IPS-20b (cell line): ENCODE results near the gene ROGDI.
"Not testable (repeated sequence)": the region's sequence is repeated elsewhere in the genome, so short reads cannot be mapped to it uniquely, and the experiment has no call there.

Experiments used
- H3K27ac ChIP-seq: one replicate; pipeline ENCODE4 v1.5.1; 2013; ENCODE audit warnings: low read length
- H3K27me3 ChIP-seq: 2 replicates; pipeline ENCODE4 v1.6.1; 2013; ENCODE audit warnings: mild to moderate bottlenecking, low read length, inconsistent platforms; ENCODE audit not compliant: insufficient read depth
- H3K36me3 ChIP-seq: 2 replicates; pipeline ENCODE4 v1.6.1; 2013; ENCODE audit warnings: low read depth, mild to moderate bottlenecking, inconsistent platforms, low read length, moderate library complexity; ENCODE audit not compliant: insufficient read depth
- H3K4me1 ChIP-seq: 2 replicates; pipeline ENCODE4 v1.6.1; 2013; ENCODE audit warnings: mild to moderate bottlenecking, control low read depth, inconsistent platforms, low read length, moderate library complexity; ENCODE audit not compliant: insufficient read depth
- H3K4me3 ChIP-seq: 2 replicates; pipeline ENCODE4 v1.5.1; 2013; ENCODE audit warnings: mild to moderate bottlenecking, low read length, inconsistent platforms
- H3K9ac ChIP-seq: 2 replicates; pipeline ENCODE4 v1.6.1; 2013; ENCODE audit warnings: low read depth, mild to moderate bottlenecking, inconsistent platforms, low read length, moderate library complexity
- H3K9me3 ChIP-seq: 2 replicates; pipeline ENCODE4 v1.6.1; 2013; ENCODE audit warnings: mild to moderate bottlenecking, low read depth, low read length, inconsistent platforms; ENCODE audit not compliant: insufficient read depth

Gene ROGDI

GRCh38 chr16:4787627-4788482 lies 14.6 kb downstream of the ROGDI start, which contains the start of gene SEPTIN12:
Gene SEPTIN12, minus strand, starts transcription at chr16:4788345. Its CDS starts 700 bp downstream, at chr16:4787645.
- H3K27ac ChIP-seq, result no peak within 1 kb of the TSS
- H3K36me3 ChIP-seq, result no peaks in the 10 kb centered on the region
- peaks cover 8% of the 10 kb centered on the region for H3K4me1 ChIP-seq

GRCh38 chr16:4787068-4787467 lies 15.4 kb downstream of the ROGDI start:
- Histone ChIP-seq H3K4me1 (peaks cover 8% of the 10 kb centered on the region), H3K27ac (no peak overlapping the region), H3K36me3 (no peaks in the 10 kb centered on the region), H3K4me3 (no peak overlapping the region), H3K9ac (no peak overlapping the region), H3K27me3 (no peaks in the 10 kb centered on the region), H3K9me3 (no peaks in the 10 kb centered on the region)

More at GRCh38 chr16:4787627-4788482, 14.6 kb downstream of the ROGDI start, which contains the start of gene SEPTIN12:
- Histone ChIP-seq H3K27me3 (no peaks in the 10 kb centered on the region), H3K9me3 (no peaks in the 10 kb centered on the region), H3K4me3 (no peak within 1 kb of the TSS), H3K9ac (no peak within 1 kb of the TSS)

GRCh38 chr16:4785758-4786433 lies 16.5 kb downstream of the ROGDI start:
- no peak overlapping the region for H3K9ac ChIP-seq
- peaks cover 8% of the 10 kb centered on the region for H3K4me1 ChIP-seq
- no peak overlapping the region for H3K4me3 ChIP-seq
- H3K27ac ChIP-seq, result no peak overlapping the region
- no peaks in the 10 kb centered on the region for H3K9me3 ChIP-seq
- no peaks in the 10 kb centered on the region for H3K27me3 ChIP-seq
- no peaks in the 10 kb centered on the region for H3K36me3 ChIP-seq

- not testable (repeated sequence) for H3K27me3 ChIP-seq, H3K4me3 ChIP-seq, H3K9ac ChIP-seq, H3K27ac ChIP-seq, H3K4me1 ChIP-seq, H3K9me3 ChIP-seq, H3K36me3 ChIP-seq
Measured at GRCh38 chr16:4784444-4784987, 17.9 kb downstream of the ROGDI start.

GRCh38 chr16:4783951-4784336 lies 18.5 kb downstream of the ROGDI start:
- Histone ChIP-seq H3K27ac (no peak overlapping the region), H3K27me3 (no peaks in the 10 kb centered on the region), H3K9ac (no peak overlapping the region), H3K9me3 (no peaks in the 10 kb centered on the region), H3K4me3 (no peak overlapping the region), H3K36me3 (no peaks in the 10 kb centered on the region), H3K4me1 (peaks cover 8% of the 10 kb centered on the region)

GRCh38 chr16:4783251-4783950 lies 19.0 kb downstream of the ROGDI start:
- Histone ChIP-seq H3K27me3 (no peaks in the 10 kb centered on the region), H3K4me3 (no peak overlapping the region), H3K9ac (no peak overlapping the region), H3K27ac (no peak overlapping the region), H3K4me1 (peaks cover 6% of the 10 kb centered on the region; the same call in 1 of the 2 replicates), H3K36me3 (no peaks in the 10 kb centered on the region), H3K9me3 (no peaks in the 10 kb centered on the region)

- Histone ChIP-seq H3K9me3 (no peaks in the 10 kb centered on the region), H3K4me1 (no peaks in the 10 kb centered on the region), H3K27me3 (no peaks in the 10 kb centered on the region), H3K27ac (no peak overlapping the region), H3K4me3 (no peak overlapping the region), H3K36me3 (no peaks in the 10 kb centered on the region), H3K9ac (no peak overlapping the region)
Measured at GRCh38 chr16:4780235-4780634, 22.2 kb downstream of the ROGDI start.

GRCh38 chr16:4778050-4778392 lies 24.4 kb downstream of the ROGDI start:
- H3K4me1 ChIP-seq, result no peaks in the 10 kb centered on the region
- H3K27me3 ChIP-seq, result no peaks in the 10 kb centered on the region
- H3K9me3 ChIP-seq, result no peaks in the 10 kb centered on the region
- no peak overlapping the region for H3K9ac ChIP-seq
- no peak overlapping the region for H3K4me3 ChIP-seq
- no peaks in the 10 kb centered on the region for H3K36me3 ChIP-seq
- no peak overlapping the region for H3K27ac ChIP-seq

- H3K9ac ChIP-seq, result no peak overlapping the region
- H3K36me3 ChIP-seq, result no peaks in the 10 kb centered on the region
- H3K9me3 ChIP-seq, result no peaks in the 10 kb centered on the region
- H3K4me3 ChIP-seq, result no peak overlapping the region
- no peaks in the 10 kb centered on the region for H3K27me3 ChIP-seq
- H3K4me1 ChIP-seq, result no peaks in the 10 kb centered on the region
- no peak overlapping the region for H3K27ac ChIP-seq
Measured at GRCh38 chr16:4777339-4778049, 24.9 kb downstream of the ROGDI start.

- H3K27ac ChIP-seq, result no peak overlapping the region
- H3K36me3 ChIP-seq, result no peaks in the 10 kb centered on the region
- H3K9ac ChIP-seq, result no peak overlapping the region
Measured at GRCh38 chr16:4776141-4776705, 26.2 kb downstream of the ROGDI start.

GRCh38 chr16:4775005-4775404 lies 27.4 kb downstream of the ROGDI start:
- Histone ChIP-seq H3K27ac (no peak overlapping the region), H3K9me3 (no peaks in the 10 kb centered on the region), H3K4me3 (no peak overlapping the region), H3K4me1 (no peaks in the 10 kb centered on the region), H3K27me3 (no peaks in the 10 kb centered on the region), H3K36me3 (no peaks in the 10 kb centered on the region), H3K9ac (no peak overlapping the region)

More at GRCh38 chr16:4776141-4776705, 26.2 kb downstream of the ROGDI start:
- no peaks in the 10 kb centered on the region for H3K4me1 ChIP-seq
- H3K9me3 ChIP-seq, result no peaks in the 10 kb centered on the region
- no peak overlapping the region for H3K4me3 ChIP-seq
- no peaks in the 10 kb centered on the region for H3K27me3 ChIP-seq
